ENCODE data around the gene INTS6. TPM values are rescaled to one million over a fixed set of nuclear protein-coding genes. Genes with fewer than 3 reads are reported as not detected.

Gene INTS6
- total and polyA plus RNA-seq, 7 experiments from 2014 or later: 23.7 to 67.0 (median 61.9) TPM

DNA sequence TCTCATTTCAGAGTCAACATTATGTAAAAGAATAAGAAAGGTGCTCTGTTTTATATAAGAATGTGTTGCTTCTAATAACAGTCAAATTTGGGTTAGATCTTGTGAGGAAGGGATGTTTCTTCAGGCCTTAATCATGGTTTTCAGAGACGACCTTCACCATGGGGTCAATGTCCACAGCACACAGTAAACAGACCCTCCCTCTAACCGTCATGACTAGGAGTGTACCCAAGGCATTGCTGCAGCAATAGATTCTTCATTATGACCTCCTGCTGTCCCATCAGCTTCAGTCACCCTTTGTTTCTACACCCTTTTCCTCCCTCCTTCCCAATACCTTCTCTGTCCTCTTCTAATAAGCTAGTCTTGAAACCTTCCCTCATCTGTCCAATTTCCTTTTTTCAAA lies 97.6 kb downstream of the INTS6 start:
- intact Hi-C loops (cut with micrococcal nuclease): no loop called here
- H3K9me3 Mint-ChIP-seq: peaks cover 0 to 3% (median 0%) of the 10 kb centered on the region in 11 donors
- no peak overlapping the region for H3K4me3 ChIP-seq (ENCODE audit: low read length)

DNA sequence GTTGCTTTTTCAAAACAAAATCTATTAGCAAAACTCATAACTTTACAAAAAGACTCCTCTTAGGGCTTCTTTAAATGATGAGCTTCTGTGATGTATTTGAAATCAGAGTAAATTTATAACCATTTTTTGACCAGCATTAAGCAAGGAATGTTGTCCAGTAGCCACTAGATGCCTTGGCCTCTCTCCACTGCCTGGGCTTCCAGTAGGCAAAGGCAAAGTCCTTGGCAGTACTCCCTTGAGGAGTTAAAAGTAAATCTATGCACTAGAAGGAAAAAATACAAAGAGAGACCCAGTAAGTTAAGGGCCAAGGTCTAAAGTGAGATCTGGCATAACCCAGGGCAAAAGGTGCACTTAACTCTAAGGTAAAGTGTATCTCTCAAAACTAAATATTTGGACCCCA lies 103.8 kb downstream of the INTS6 start:
- H3K4me3 Mint-ChIP-seq: no peak overlapping the region

More for the DNA sequence above, 97.6 kb downstream of the INTS6 start:
- Histone ChIP-seq H3K36me3 (ENCODE audit: control insufficient read depth in 2 of 3, insufficient read depth in 3 of 3, low read length in 3 of 3) (no peaks in the 10 kb centered on the region), H3K27ac (ENCODE audit: low read depth, low read length) (no peak overlapping the region), H3K27me3 (ENCODE audit: control insufficient read depth in 2 of 2, insufficient read depth in 2 of 2, low read length in 2 of 2) (no peaks in the 10 kb centered on the region), H3K4me1 (ENCODE audit: control insufficient read depth in 2 of 2, insufficient read depth in 2 of 2, low read length in 2 of 2) (no peaks in the 10 kb centered on the region), H3K9me3 (ENCODE audit: control insufficient read depth in 2 of 3, low read length in 3 of 3) (no peaks in the 10 kb centered on the region)
- H3K36me3 Mint-ChIP-seq: peaks cover 0 to 35% (median 15%) of the 10 kb centered on the region in 5 donors
- CTCF ChIA-PET: no interaction called here
- peaks cover 0 to 4% (median 0%) of the 10 kb centered on the region in 5 donors for H3K27me3 Mint-ChIP-seq
- no peak overlapping the region for H3K4me3 Mint-ChIP-seq
- H3K27ac Mint-ChIP-seq: peak overlapping the region in 1 of 9 donors; percentile 52
- POLR2A ChIA-PET: no interaction called here
- DNase-seq (no peak), ATAC-seq (no peak)
- H3K4me1 Mint-ChIP-seq: no peaks in the 10 kb centered on the region

DNA sequence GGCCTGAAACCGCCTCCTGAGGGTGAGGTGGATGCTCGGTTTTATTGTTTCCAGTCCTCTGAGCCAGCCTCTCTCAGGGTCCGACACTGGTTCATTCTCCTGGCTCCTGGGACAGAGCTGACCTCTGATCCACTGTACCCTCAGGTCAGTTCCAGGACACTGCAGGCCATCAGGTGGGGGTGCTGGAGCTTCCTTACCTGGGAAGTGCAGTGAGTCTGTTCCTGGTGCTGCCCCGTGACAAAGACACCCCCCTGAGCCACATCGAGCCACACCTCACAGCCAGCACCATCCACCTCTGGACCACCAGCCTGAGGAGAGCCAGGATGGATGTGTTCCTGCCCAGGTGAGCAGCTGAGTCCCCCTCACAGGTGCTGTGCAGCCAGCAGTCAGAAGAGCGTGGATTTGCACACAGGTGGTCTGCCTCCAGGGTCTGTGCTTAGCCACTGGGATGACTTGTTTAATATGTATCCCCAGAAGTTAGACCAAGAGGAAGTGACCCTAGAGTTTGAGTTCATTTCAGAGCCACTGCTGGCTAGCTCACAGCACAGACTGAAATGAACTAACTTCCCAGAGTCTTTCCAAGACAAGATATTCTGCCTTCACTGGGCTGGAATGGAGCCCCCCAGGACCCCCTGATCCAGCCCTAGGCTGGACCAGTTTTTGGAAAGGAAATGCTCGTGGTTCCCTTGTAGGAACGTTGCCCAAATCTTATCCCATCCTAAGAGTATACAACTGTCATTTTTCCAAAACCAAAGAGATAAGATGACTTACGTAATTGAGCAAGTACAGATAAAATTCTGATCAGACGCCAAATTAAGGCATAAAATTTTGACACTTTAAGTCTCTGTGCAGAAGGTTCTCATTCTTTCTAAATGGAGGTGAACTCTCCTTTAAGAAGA lies 104.5 kb downstream of the INTS6 start:
- H3K9me3 Mint-ChIP-seq: peaks cover 0 to 3% (median 0%) of the 10 kb centered on the region in 11 donors

More for the DNA sequence above, 103.8 kb downstream of the INTS6 start:
- intact Hi-C loops (cut with micrococcal nuclease): no loop called here
- peaks cover 0 to 29% (median 15%) of the 10 kb centered on the region in 5 donors for H3K36me3 Mint-ChIP-seq
- Histone ChIP-seq H3K27me3 (ENCODE audit: control insufficient read depth in 2 of 2, insufficient read depth in 2 of 2, low read length in 2 of 2) (no peaks in the 10 kb centered on the region), H3K36me3 (ENCODE audit: control insufficient read depth in 2 of 3, insufficient read depth in 3 of 3, low read length in 3 of 3) (no peaks in the 10 kb centered on the region), H3K4me1 (ENCODE audit: control insufficient read depth in 2 of 2, insufficient read depth in 2 of 2, low read length in 2 of 2) (no peaks in the 10 kb centered on the region), H3K9me3 (ENCODE audit: control insufficient read depth in 2 of 3, low read length in 3 of 3) (no peaks in the 10 kb centered on the region), H3K4me3 (ENCODE audit: low read length) (no peak overlapping the region), H3K27ac (ENCODE audit: low read depth, low read length) (no peak overlapping the region)
- ChIA-PET POLR2A (no interaction called here), CTCF (no interaction called here)
- no peaks in the 10 kb centered on the region for H3K4me1 Mint-ChIP-seq
- no peak overlapping the region for H3K27ac Mint-ChIP-seq
- DNase-seq (no peak), ATAC-seq (no peak)
- H3K27me3 Mint-ChIP-seq: peaks cover 0 to 4% (median 0%) of the 10 kb centered on the region in 5 donors
- H3K9me3 Mint-ChIP-seq: peaks cover 0 to 3% (median 0%) of the 10 kb centered on the region in 11 donors

DNA sequence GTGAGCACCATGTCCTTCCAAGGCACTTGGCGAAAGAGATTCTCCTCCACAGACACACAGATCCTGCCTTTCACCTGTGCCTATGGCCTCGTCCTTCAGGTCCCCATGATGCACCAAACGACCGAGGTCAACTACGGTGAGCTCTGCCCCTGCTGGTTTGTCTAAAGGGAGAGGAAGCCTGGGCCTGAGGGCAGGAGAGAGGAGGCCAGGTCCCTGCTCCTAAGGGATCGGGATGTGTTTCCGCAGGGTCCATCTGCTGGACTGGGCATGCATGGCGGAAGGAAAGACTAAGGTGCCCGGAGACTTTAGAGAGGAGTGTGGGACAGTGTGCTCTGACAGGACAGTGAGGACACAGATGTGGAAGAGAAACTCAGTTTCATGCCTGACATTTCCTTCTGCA lies 105.7 kb downstream of the INTS6 start:
- H3K4me1 ChIP-seq (ENCODE audit: control insufficient read depth in 2 of 2, insufficient read depth in 2 of 2, low read length in 2 of 2): no peaks in the 10 kb centered on the region
- POLR2A ChIA-PET: no interaction called here
- Mint-ChIP-seq H3K27me3 (no peaks in the 10 kb centered on the region), H3K4me3 (no peak overlapping the region), H3K36me3 (peaks cover 0 to 22% (median 4%) of the 10 kb centered on the region in 5 donors), H3K9me3 (peaks cover 0 to 3% (median 0%) of the 10 kb centered on the region in 11 donors), H3K4me1 (no peaks in the 10 kb centered on the region), H3K27ac (peak overlapping the region in 1 of 9 donors; percentile 28)
- CTCF ChIA-PET: no interaction called here
- no peaks in the 10 kb centered on the region for H3K36me3 ChIP-seq (ENCODE audit: control insufficient read depth in 2 of 3, insufficient read depth in 3 of 3, low read length in 3 of 3)
- no peaks in the 10 kb centered on the region for H3K27me3 ChIP-seq (ENCODE audit: control insufficient read depth in 2 of 2, insufficient read depth in 2 of 2, low read length in 2 of 2)
- no peak for DNase-seq
- no peak overlapping the region for H3K27ac ChIP-seq (ENCODE audit: low read depth, low read length)
- H3K4me3 ChIP-seq (ENCODE audit: low read length): no peak overlapping the region
- ATAC-seq: no peak
- no peaks in the 10 kb centered on the region for H3K9me3 ChIP-seq (ENCODE audit: control insufficient read depth in 2 of 3, low read length in 3 of 3)
- intact Hi-C loops (cut with micrococcal nuclease): no loop called here

More for the DNA sequence above, 104.5 kb downstream of the INTS6 start:
- CTCF ChIA-PET: no interaction called here
- POLR2A ChIA-PET: no interaction called here
- Histone ChIP-seq H3K4me1 (ENCODE audit: control insufficient read depth in 2 of 2, insufficient read depth in 2 of 2, low read length in 2 of 2) (no peaks in the 10 kb centered on the region), H3K9me3 (ENCODE audit: control insufficient read depth in 2 of 3, low read length in 3 of 3) (no peaks in the 10 kb centered on the region), H3K27me3 (ENCODE audit: control insufficient read depth in 2 of 2, insufficient read depth in 2 of 2, low read length in 2 of 2) (no peaks in the 10 kb centered on the region), H3K4me3 (ENCODE audit: low read length) (no peak overlapping the region), H3K36me3 (ENCODE audit: control insufficient read depth in 2 of 3, insufficient read depth in 3 of 3, low read length in 3 of 3) (no peaks in the 10 kb centered on the region), H3K27ac (ENCODE audit: low read depth, low read length) (no peak overlapping the region)
- ATAC-seq (no peak), DNase-seq (no peak)
- intact Hi-C loops (cut with micrococcal nuclease): no loop called here
- H3K36me3 Mint-ChIP-seq: peaks cover 0 to 29% (median 15%) of the 10 kb centered on the region in 5 donors
- peaks cover 0 to 4% (median 0%) of the 10 kb centered on the region in 5 donors for H3K27me3 Mint-ChIP-seq
- H3K4me1 Mint-ChIP-seq: no peaks in the 10 kb centered on the region
- no peak overlapping the region for H3K27ac Mint-ChIP-seq
- H3K4me3 Mint-ChIP-seq: no peak overlapping the region

DNA sequence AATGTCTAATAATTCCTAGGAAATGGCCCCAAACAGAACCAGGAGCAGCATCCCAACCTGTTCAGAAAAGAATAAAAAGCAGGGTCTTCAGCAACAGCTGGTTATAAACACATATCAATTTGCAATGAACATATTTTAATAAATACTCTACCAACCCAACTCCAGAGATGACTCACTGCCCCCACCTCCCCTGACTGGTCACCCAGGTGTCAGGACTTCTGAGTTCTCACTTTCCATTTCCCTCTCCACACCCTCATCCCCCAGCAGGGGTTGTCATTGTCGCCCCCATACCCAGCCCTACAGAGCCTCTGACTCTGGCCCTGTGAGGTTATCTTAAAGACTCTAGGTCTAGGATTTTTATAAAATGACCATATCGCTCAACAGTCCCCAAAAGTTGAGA lies 106.4 kb downstream of the INTS6 start:
- no peak overlapping the region for H3K4me3 ChIP-seq (ENCODE audit: low read length)
- peaks cover 0 to 3% (median 0%) of the 10 kb centered on the region in 11 donors for H3K9me3 Mint-ChIP-seq
- H3K4me3 Mint-ChIP-seq: no peak overlapping the region
- no peaks in the 10 kb centered on the region for H3K4me1 ChIP-seq (ENCODE audit: control insufficient read depth in 2 of 2, insufficient read depth in 2 of 2, low read length in 2 of 2)
- no peak for DNase-seq
- peaks cover 0 to 16% (median 2%) of the 10 kb centered on the region in 5 donors for H3K36me3 Mint-ChIP-seq
- H3K9me3 ChIP-seq (ENCODE audit: control insufficient read depth in 2 of 3, low read length in 3 of 3): no peaks in the 10 kb centered on the region
- no peaks in the 10 kb centered on the region for H3K27me3 ChIP-seq (ENCODE audit: control insufficient read depth in 2 of 2, insufficient read depth in 2 of 2, low read length in 2 of 2)
- H3K27ac Mint-ChIP-seq: no peak overlapping the region
- H3K36me3 ChIP-seq (ENCODE audit: control insufficient read depth in 2 of 3, insufficient read depth in 3 of 3, low read length in 3 of 3): no peaks in the 10 kb centered on the region
- H3K27ac ChIP-seq (ENCODE audit: low read depth, low read length): no peak overlapping the region
- POLR2A ChIA-PET: no interaction called here
- H3K27me3 Mint-ChIP-seq: no peaks in the 10 kb centered on the region
- CTCF ChIA-PET: no interaction called here
- ATAC-seq: no peak
- peaks cover 0 to 2% (median 0%) of the 10 kb centered on the region in 7 donors for H3K4me1 Mint-ChIP-seq
- intact Hi-C loops (cut with micrococcal nuclease): no loop called here

DNA sequence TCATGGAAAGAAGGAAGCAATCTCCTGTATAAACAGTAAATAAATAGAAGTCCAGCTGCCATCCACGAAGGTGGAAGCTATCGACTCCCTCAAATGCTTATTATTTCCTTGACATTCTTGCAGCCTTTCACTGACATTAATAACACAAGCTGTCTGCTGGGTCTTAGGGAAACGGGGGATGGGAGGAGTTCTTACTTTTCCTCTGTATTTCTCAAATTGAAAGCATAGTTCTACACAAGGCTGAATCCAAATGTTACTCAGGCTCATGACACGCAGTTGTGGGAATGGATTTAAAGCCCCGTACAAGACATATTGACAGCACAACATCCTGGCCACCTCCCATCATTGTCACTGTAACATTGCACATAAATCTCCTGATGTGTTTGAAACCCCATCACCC lies 109.4 kb downstream of the INTS6 start:
- Histone ChIP-seq H3K9me3 (ENCODE audit: control insufficient read depth in 2 of 3, low read length in 3 of 3) (no peaks in the 10 kb centered on the region), H3K4me1 (ENCODE audit: control insufficient read depth in 2 of 2, insufficient read depth in 2 of 2, low read length in 2 of 2) (no peaks in the 10 kb centered on the region), H3K27ac (ENCODE audit: low read depth, low read length) (no peak overlapping the region), H3K36me3 (ENCODE audit: control insufficient read depth in 2 of 3, insufficient read depth in 3 of 3, low read length in 3 of 3) (no peaks in the 10 kb centered on the region), H3K4me3 (ENCODE audit: low read length) (no peak overlapping the region), H3K27me3 (ENCODE audit: control insufficient read depth in 2 of 2, insufficient read depth in 2 of 2, low read length in 2 of 2) (no peaks in the 10 kb centered on the region)
- Mint-ChIP-seq H3K9me3 (no peaks in the 10 kb centered on the region), H3K4me1 (peaks cover 0 to 8% (median 0%) of the 10 kb centered on the region in 7 donors), H3K27me3 (no peaks in the 10 kb centered on the region), H3K36me3 (peaks cover 0 to 9% (median 0%) of the 10 kb centered on the region in 5 donors), H3K4me3 (no peak overlapping the region), H3K27ac (no peak overlapping the region)
- CTCF ChIA-PET: no interaction called here
- intact Hi-C loops (cut with micrococcal nuclease): no loop called here
- ATAC-seq (no peak), DNase-seq (no peak)
- POLR2A ChIA-PET: no interaction called here

DNA sequence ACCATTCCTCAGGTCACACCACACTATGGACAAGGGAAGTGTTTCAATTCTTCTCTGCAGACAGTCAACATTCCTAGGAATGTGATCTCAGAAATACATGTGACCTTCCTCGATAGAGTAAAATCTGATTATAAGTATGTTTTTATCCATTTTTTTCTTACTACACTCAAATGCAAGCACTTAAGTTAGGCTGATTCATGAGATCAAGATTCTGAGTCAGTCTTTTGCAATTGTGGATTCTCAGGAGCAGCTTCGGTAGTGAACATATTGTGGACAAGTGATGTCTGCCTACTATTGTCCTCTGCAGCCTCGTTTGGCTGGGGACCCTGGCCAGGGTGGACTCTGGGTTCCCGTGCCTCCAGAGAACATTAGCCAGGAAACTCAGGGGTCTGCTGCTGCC lies 110.1 kb downstream of the INTS6 start:
- Mint-ChIP-seq H3K36me3 (peaks cover 0 to 6% (median 0%) of the 10 kb centered on the region in 5 donors), H3K27ac (no peak overlapping the region), H3K4me3 (no peak overlapping the region), H3K27me3 (no peaks in the 10 kb centered on the region), H3K4me1 (peaks cover 0 to 8% (median 0%) of the 10 kb centered on the region in 7 donors), H3K9me3 (no peaks in the 10 kb centered on the region)
- no peaks in the 10 kb centered on the region for H3K4me1 ChIP-seq (ENCODE audit: control insufficient read depth in 2 of 2, insufficient read depth in 2 of 2, low read length in 2 of 2)
- ChIA-PET POLR2A (no interaction called here), CTCF (no interaction called here)
- DNase-seq: no peak
- no peaks in the 10 kb centered on the region for H3K9me3 ChIP-seq (ENCODE audit: control insufficient read depth in 2 of 3, low read length in 3 of 3)
- intact Hi-C loops (cut with micrococcal nuclease): no loop called here
- no peaks in the 10 kb centered on the region for H3K27me3 ChIP-seq (ENCODE audit: control insufficient read depth in 2 of 2, insufficient read depth in 2 of 2, low read length in 2 of 2)
- no peak overlapping the region for H3K4me3 ChIP-seq (ENCODE audit: low read length)
- H3K36me3 ChIP-seq (ENCODE audit: control insufficient read depth in 2 of 3, insufficient read depth in 3 of 3, low read length in 3 of 3): no peaks in the 10 kb centered on the region
- ATAC-seq: no peak
- H3K27ac ChIP-seq (ENCODE audit: low read depth, low read length): no peak overlapping the region
